ENCODE measurements around the gene SSMEM1.
"Not testable (repeated sequence)": the region's sequence is repeated elsewhere in the genome, so short reads cannot be mapped to it uniquely, and the experiment has no call there.

The SSMEM1 gene

DNA sequence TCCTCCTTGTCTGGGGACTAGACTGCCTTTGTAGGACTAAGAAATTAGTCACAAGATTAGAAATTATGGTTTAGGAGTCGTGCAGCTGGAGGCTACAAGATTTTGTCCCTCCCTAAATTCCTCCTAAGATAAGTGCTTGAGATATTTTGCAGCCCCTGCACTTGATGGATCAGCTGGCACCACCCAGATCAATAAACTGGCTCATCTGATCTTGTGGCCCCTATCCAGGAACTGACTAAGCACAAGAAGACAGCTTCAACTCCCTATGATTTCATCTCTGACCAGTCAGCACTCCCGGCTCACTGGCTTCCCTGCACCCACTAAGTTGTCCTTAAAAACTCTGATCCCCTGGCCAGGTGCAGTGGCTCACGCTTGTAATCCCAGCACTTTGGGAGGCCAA is 17.3 kb downstream of the SSMEM1 start:
- H3K27me3 Mint-ChIP-seq; H3K4me3 Mint-ChIP-seq; H3K4me1 Mint-ChIP-seq (ENCODE audit: low read depth); H3K9me3 Mint-ChIP-seq; H3K27ac Mint-ChIP-seq; H3K36me3 Mint-ChIP-seq (ENCODE audit: low read depth): not testable (repeated sequence)

DNA sequence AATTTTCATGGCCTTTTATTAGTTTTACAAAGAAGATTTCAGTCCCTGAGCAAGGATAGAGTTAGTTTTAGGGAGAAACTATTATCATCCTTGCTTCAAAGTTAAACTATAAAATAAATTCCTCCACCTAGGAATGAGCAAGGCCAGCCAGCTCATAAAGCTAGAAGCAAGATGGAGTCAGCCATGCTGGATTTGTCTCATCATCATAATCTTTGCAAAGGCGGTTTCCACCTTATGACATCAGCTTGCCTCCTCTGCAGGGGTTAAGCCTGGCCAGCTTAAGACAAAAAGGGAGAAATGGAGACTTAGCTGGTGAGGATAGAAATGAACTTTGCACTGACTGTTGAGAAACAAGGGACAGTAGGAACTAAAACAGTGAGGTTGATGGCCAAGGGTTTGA is 18.7 kb downstream of the SSMEM1 start:
- Mint-ChIP-seq H3K4me1 (ENCODE audit: low read depth) (no peaks in the 10 kb centered on the region), H3K4me3 (no peak overlapping the region), H3K27me3 (no peaks in the 10 kb centered on the region), H3K9me3 (no peaks in the 10 kb centered on the region), H3K36me3 (ENCODE audit: low read depth) (no peaks in the 10 kb centered on the region), H3K27ac (no peak overlapping the region)

DNA sequence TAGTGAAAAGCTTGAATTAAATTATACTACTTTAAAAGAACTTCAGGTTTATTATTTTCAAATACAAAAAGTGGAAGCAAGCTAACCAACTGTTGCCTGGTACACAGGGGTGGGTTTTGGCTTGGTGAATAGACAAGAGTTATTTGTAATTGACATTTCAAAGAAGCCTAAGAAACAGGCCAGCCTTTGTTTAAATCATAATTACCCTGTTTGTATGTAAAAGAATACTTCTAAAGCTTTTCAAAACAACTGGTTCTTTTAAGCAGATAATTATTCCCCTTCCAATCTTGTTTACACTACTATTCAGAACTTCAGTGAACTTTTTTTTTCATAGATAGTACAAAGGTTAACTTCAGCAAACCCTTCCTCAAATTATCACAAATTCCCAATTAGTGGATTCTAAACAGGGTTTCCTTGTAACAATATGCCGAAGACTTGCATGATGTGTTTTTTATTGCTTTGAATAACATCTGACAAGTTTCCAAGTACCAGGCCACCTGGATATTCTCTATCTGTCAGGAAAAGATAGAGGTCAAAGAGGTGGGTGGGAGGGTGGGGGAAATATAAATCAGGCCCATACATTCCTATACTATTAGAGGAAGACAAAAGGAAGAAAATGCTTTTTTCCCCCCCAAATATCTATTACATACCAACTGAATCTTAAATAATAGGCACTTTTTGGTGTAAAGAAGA is 20.4 kb downstream of the SSMEM1 start:
- Mint-ChIP-seq H3K9me3 (no peaks in the 10 kb centered on the region), H3K4me1 (ENCODE audit: low read depth) (no peaks in the 10 kb centered on the region), H3K27me3 (no peaks in the 10 kb centered on the region), H3K4me3 (no peak overlapping the region), H3K27ac (no peak overlapping the region), H3K36me3 (ENCODE audit: low read depth) (no peaks in the 10 kb centered on the region)

DNA sequence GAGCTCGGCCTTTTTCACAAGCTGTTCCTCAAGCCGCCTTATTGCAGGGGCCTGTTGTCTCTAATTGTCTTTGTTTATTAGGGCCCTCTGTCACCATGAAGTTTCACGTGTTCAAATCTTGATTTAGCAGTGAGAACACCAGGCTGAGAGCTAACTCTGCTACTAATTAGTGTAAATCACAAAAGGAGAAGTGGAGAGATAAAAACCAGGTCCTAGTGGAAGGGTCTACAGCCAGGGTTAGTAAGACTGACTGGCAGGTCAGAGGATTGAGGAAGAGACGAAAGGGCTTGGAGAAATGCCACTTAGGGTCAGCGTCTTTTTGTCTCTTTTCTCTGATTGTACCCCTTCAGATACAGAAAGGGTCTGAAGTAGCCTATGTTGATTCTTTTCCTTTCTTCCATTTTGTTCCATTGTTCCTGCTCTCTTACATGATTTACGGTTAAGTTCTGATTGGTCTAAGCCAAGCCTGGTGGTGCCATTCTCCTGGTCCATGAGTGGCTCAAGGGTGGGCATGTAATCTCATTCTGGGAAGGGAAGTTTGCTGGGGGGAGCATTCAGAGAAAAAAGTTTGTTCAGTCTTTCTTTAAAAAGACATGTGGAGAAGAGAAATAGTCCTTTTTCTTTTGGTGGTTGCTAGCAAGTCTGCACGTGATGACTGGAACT is 21.3 kb downstream of the SSMEM1 start:
- H3K27ac Mint-ChIP-seq, result no peak overlapping the region
- H3K27me3 Mint-ChIP-seq, result no peaks in the 10 kb centered on the region
- H3K9me3 Mint-ChIP-seq, result no peaks in the 10 kb centered on the region
- no peaks in the 10 kb centered on the region for H3K36me3 Mint-ChIP-seq (ENCODE audit: low read depth)
- H3K4me3 Mint-ChIP-seq, result no peak overlapping the region
- no peaks in the 10 kb centered on the region for H3K4me1 Mint-ChIP-seq (ENCODE audit: low read depth)

DNA sequence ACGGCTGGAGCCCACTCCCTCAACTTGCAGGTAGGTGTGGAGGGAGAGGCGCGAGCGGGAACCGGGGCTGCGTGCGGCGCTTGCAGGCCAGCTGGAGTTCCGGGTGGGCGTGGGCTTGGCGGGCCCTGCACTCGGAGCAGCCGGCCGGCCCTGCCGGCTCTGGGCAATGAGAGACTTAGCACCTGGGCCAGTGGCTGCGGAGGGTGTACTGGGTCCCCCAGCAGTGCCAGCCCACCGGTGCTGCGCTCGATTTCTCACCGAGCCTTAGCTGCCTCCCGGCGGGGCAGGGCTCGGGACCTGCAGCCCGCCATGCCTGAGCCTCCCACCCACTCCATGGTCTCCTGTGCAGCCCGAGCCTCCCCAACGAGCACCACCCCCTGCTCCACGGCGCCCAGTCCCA is 22.3 kb downstream of the SSMEM1 start:
- H3K9me3 Mint-ChIP-seq; H3K27me3 Mint-ChIP-seq; H3K4me1 Mint-ChIP-seq (ENCODE audit: low read depth); H3K27ac Mint-ChIP-seq; H3K36me3 Mint-ChIP-seq (ENCODE audit: low read depth); H3K4me3 Mint-ChIP-seq: not testable (repeated sequence)

DNA sequence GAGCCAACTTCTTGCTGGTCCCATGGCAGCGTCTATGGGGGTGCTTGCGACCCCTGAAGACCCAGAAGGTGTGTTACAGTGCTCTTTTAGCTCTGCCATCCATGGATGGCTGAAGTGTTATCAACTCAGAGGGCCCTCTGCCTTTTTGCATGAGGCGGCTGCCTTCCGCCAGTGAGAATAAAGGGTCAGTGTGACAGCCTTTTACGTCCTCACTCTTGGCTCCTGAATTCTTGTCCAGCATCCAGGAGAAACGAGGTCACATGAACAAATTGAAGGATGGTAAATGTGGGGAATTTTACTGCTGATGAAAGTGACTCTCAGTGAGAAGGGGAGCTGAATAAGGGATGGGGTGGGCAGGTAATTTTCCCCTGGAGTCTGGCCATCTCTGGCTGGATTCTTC is 24.1 kb downstream of the SSMEM1 start:
- H3K4me1 Mint-ChIP-seq (ENCODE audit: low read depth), result no peaks in the 10 kb centered on the region
- no peaks in the 10 kb centered on the region for H3K36me3 Mint-ChIP-seq (ENCODE audit: low read depth)
- no peaks in the 10 kb centered on the region for H3K9me3 Mint-ChIP-seq
- H3K4me3 Mint-ChIP-seq, result no peak overlapping the region
- no peak overlapping the region for H3K27ac Mint-ChIP-seq
- H3K27me3 Mint-ChIP-seq, result no peaks in the 10 kb centered on the region

DNA sequence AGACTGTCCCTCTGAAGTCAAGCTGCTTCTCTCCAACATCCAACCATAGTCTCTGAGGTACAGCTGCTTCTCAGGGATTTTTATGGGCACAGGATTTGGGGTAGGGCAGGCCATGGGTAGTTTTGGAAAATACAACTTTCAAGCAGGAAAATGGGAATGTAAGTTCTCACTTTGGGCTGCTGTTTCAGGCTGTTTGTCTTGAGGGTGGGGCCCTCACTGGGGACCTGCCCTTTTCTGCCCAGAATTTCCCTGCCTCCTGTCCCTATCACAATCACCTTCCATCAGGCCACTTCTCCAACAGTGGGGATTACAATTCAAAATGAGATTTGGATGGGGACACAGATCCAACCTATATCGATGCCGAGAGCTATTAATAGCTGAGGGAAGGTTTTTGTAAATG is 24.5 kb downstream of the SSMEM1 start:
- Mint-ChIP-seq H3K4me3 (no peak overlapping the region), H3K36me3 (ENCODE audit: low read depth) (no peaks in the 10 kb centered on the region), H3K27ac (no peak overlapping the region), H3K27me3 (peaks cover 1% of the 10 kb centered on the region), H3K4me1 (ENCODE audit: low read depth) (no peaks in the 10 kb centered on the region), H3K9me3 (no peaks in the 10 kb centered on the region)

DNA sequence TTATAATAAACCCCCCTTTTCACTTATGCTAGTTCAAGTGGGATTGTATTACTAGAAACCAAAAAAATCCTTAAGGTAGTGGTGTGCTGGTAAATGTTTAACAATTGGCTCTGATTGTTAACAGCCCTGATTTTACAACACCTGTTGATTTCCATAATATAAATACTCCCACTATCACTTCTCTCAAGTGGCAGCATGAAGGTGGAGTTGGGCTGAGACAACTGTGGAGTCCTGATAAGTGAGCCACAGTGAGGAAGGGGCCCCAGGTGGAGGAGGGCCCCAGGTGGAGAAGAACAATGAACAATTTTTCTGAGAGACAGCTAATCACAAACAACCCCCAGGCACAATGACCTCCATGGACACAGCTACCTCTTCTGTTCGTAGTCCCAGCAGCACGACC is 26.4 kb downstream of the SSMEM1 start:
- no peaks in the 10 kb centered on the region for H3K4me1 Mint-ChIP-seq (ENCODE audit: low read depth)
- peaks cover 3% of the 10 kb centered on the region for H3K27me3 Mint-ChIP-seq
- no peak overlapping the region for H3K4me3 Mint-ChIP-seq
- H3K9me3 Mint-ChIP-seq, result no peaks in the 10 kb centered on the region
- H3K36me3 Mint-ChIP-seq (ENCODE audit: low read depth), result no peaks in the 10 kb centered on the region
- no peak overlapping the region for H3K27ac Mint-ChIP-seq

DNA sequence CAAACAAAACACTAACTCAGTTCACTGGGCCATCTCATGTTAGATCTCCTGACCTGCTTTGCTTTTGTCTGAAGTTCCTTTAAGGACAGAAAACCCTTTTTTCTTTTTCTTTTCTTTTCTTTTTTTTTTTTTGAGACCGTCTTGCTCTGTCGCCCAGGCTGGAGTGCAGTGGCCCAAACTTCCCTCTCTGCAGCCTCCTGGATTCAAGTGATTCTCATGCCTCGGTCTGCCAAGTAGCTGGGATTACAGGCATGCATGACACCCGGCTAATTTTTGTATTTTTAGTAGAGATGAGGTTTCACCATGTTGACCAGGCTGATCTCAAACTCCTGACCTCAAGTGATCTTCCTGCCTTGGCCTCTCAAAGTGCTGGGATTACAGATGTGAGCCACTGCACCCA is 28.7 kb downstream of the SSMEM1 start:
- not testable (repeated sequence) for H3K9me3 Mint-ChIP-seq; H3K4me3 Mint-ChIP-seq; H3K4me1 Mint-ChIP-seq (ENCODE audit: low read depth); H3K27me3 Mint-ChIP-seq; H3K27ac Mint-ChIP-seq; H3K36me3 Mint-ChIP-seq (ENCODE audit: low read depth)

DNA sequence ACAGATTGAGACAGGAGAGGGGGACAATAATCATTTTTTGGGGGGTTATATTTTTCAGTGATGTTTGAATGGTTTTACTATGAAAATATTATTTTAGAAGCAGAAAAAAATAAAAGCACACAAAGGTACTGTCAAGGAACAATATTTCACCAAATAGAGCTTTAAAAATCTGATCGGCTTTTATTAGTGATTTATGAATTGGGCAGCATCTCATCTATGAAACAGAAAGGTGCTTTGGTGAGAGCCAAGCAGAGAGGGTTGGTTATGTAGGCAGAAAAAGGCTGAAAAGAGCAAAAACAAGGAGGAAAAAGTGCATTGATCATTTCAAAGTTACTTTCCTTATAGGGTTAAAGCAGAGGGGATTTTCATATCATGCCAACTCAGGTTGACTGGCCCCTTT is 32.6 kb downstream of the SSMEM1 start:
- no peak overlapping the region for H3K4me3 Mint-ChIP-seq
- peaks cover 3% of the 10 kb centered on the region for H3K27me3 Mint-ChIP-seq

DNA sequence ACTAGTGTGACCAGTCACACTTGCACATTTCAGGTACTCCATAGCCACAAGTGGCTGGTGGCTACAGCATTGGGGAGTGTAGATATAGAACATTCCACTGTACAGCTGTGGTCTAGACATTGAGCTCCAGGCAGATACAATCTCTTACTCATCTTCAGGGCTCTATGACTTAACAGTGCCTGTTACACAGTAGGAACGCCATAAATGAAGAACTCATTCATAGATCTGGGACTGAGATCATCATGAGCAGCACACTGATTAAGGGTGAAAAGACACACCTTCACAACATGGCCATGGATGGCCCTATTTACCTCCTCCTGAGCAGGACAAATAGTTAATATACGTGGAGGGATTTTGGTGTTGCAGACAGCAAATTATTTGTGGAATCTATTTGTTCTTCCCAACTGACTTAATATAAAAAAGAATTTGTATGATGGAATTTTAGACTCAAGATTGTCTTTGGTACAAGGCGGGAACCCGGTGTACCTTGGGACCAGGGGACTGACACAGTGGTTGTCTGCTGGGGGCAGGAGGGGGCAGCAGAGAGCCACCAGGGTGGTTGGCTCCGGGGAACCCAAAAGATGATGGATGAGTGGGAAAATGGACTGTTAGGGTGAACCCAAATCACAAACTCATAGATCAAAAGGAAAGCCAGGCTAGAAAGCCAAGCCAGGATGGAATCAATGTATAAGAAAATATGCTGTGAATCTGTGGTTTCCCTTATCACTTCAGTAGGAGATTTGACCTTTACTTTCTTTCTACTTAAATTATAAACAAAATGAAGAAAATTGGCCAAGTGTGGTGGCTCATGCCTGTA is 34.7 kb downstream of the SSMEM1 start:
- Mint-ChIP-seq H3K4me3 (no peak overlapping the region), H3K36me3 (ENCODE audit: low read depth) (no peaks in the 10 kb centered on the region), H3K27ac (no peak overlapping the region), H3K27me3 (peaks cover under 1% of the 10 kb centered on the region), H3K9me3 (no peaks in the 10 kb centered on the region), H3K4me1 (ENCODE audit: low read depth) (peaks cover 10% of the 10 kb centered on the region)

More for the DNA sequence above, 32.6 kb downstream of the SSMEM1 start:
- H3K4me1 Mint-ChIP-seq (ENCODE audit: low read depth), result peaks cover 10% of the 10 kb centered on the region
- no peak overlapping the region for H3K27ac Mint-ChIP-seq
- H3K9me3 Mint-ChIP-seq, result no peaks in the 10 kb centered on the region
- H3K36me3 Mint-ChIP-seq (ENCODE audit: low read depth), result no peaks in the 10 kb centered on the region

DNA sequence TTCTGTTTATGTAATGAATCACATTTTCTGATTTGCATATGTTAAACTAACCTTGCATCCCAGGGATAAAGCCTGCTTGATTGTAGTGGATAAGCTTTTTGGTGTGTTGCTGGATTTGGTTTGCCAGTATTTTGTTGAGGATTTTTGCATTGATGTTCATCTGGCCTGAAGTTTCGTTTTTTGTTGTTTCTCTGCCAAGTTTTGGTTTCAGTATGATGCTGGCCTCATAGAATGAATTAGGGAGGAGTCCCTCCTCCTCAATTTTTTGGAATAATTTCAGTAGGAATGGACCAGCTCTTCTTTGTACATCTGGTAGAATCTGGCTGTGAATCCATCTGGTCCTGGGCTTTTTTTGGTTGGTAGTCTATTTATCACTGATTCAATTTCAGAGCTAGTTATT is 35.8 kb downstream of the SSMEM1 start:
- H3K9me3 Mint-ChIP-seq; H3K27me3 Mint-ChIP-seq; H3K4me3 Mint-ChIP-seq; H3K36me3 Mint-ChIP-seq (ENCODE audit: low read depth); H3K27ac Mint-ChIP-seq: not testable (repeated sequence)
- H3K4me1 Mint-ChIP-seq (ENCODE audit: low read depth), result peaks cover 10% of the 10 kb centered on the region

DNA sequence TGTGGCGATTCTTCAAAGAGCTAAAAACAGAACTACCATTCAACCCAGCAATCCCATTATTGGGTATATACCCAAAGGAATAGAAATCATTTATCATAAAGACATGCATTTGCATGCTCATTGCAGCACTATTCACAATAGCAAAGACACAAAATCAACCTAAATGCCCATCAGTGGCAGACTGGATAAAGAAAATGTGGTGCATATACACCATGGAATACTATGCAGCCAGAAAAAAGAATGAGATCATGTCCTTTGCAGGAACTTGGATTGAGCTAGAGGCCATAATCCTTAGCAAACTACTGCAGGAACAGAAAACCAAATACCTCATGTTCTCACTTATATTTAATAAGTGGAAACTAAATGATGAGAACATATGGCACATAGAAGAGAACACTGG is 38.8 kb downstream of the SSMEM1 start:
- H3K27me3 Mint-ChIP-seq; H3K27ac Mint-ChIP-seq; H3K36me3 Mint-ChIP-seq (ENCODE audit: low read depth); H3K4me3 Mint-ChIP-seq; H3K9me3 Mint-ChIP-seq: not testable (repeated sequence)
- peaks cover 10% of the 10 kb centered on the region for H3K4me1 Mint-ChIP-seq (ENCODE audit: low read depth)

DNA sequence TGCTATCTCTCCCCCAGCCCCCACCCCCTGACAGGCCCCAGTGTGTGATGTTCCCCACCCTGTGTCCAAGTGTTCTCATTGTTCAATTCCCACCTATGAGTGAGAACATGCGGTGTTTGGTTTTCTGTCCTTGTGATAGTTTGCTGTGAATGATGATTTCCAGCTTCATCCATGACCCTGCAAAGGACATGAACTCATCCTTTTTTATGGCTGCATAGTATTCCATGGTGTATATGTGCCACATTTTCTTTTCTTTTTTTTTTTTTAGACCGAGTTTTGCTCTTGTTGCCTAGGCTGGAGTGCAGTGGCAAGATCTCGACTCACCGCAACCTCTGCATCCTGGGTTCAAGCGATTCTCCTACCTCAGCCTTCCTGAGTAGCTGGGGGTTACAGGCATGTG is 41.2 kb downstream of the SSMEM1 start:
- not testable (repeated sequence) for H3K27ac Mint-ChIP-seq; H3K27me3 Mint-ChIP-seq; H3K36me3 Mint-ChIP-seq (ENCODE audit: low read depth); H3K9me3 Mint-ChIP-seq; H3K4me3 Mint-ChIP-seq; H3K4me1 Mint-ChIP-seq (ENCODE audit: low read depth)

DNA sequence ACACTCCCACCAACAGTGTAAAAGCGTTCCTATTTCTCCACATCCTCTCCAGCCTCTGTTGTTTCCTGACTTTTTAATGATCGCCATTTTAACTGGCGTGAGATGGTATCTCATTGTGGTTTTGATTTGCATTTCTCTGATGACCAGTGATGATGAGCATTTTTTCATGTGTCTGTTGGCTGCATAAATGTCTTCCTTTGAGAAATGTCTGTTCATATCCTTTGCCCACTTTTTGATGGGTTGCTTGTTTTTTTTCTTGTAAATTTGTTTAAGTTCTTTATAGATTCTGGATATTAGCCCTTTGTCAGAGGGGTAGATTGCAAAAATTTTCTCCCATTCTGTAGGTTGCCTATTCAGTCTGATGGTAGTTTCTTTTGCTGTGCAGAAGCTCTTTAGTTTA is 42.0 kb downstream of the SSMEM1 start:
- H3K27ac Mint-ChIP-seq; H3K36me3 Mint-ChIP-seq (ENCODE audit: low read depth); H3K27me3 Mint-ChIP-seq; H3K9me3 Mint-ChIP-seq; H3K4me3 Mint-ChIP-seq; H3K4me1 Mint-ChIP-seq (ENCODE audit: low read depth): not testable (repeated sequence)

Data from stimulated activated naive CD8-positive, alpha-beta T cell treated with anti-CD3 and anti-CD28 coated beads, Interleukin-15, Interleukin-2, amounts not matched to agents 100 ng/mL and 50 ng/mL, for 24 hours (primary cell).